ENCODE results near the gene C1orf167.

C1orf167 gene

GRCh38 chr1:11784256-11784992 lies 22.4 kb downstream of the C1orf167 start:
- DNase-seq (ENCODE audit: low read depth), result no peak

- DNase-seq (ENCODE audit: low read depth), result peak; percentile 30
These were observed 23.2 kb downstream of the C1orf167 start for GRCh38 chr1:11784993-11785769.

GRCh38 chr1:11786168-11786567 lies 24.2 kb downstream of the C1orf167 start:
- DNase-seq (ENCODE audit: low read depth), result no peak

- DNase-seq (ENCODE audit: low read depth), result no peak
These were observed 25.3 kb downstream of the C1orf167 start for GRCh38 chr1:11787251-11787803.

GRCh38 chr1:11787804-11788436 lies 25.9 kb downstream of the C1orf167 start:
- DNase-seq (ENCODE audit: low read depth), result no peak

GRCh38 chr1:11788549-11789053 lies 26.6 kb downstream of the C1orf167 start:
- no peak for DNase-seq (ENCODE audit: low read depth)

- no peak for DNase-seq (ENCODE audit: low read depth)
These were observed 27.4 kb downstream of the C1orf167 start for GRCh38 chr1:11789126-11790067.

- no peak for DNase-seq (ENCODE audit: low read depth)
These were observed 28.3 kb downstream of the C1orf167 start for GRCh38 chr1:11790101-11790879.

GRCh38 chr1:11790880-11791715 lies 29.1 kb downstream of the C1orf167 start:
- DNase-seq (ENCODE audit: low read depth), result no peak

GRCh38 chr1:11792106-11792505 lies 30.1 kb downstream of the C1orf167 start:
- DNase-seq (ENCODE audit: low read depth), result no peak

- DNase-seq (ENCODE audit: low read depth), result no peak
These were observed 31.8 kb downstream of the C1orf167 start for GRCh38 chr1:11793819-11794218.

- DNase-seq (ENCODE audit: low read depth), result no peak
These were observed 32.6 kb downstream of the C1orf167 start for GRCh38 chr1:11794446-11795237.

- no peak for DNase-seq (ENCODE audit: low read depth)
These were observed 33.4 kb downstream of the C1orf167 start for GRCh38 chr1:11795238-11795890.

GRCh38 chr1:11796036-11796828 lies 34.2 kb downstream of the C1orf167 start:
- DNase-seq (ENCODE audit: low read depth), result no peak

- DNase-seq (ENCODE audit: low read depth), result no peak
These were observed 35.7 kb downstream of the C1orf167 start for GRCh38 chr1:11797525-11798216.

GRCh38 chr1:11799099-11799498 lies 37.1 kb downstream of the C1orf167 start:
- no peak for DNase-seq (ENCODE audit: low read depth)

- DNase-seq (ENCODE audit: low read depth), result no peak
These were observed 37.9 kb downstream of the C1orf167 start for GRCh38 chr1:11799896-11800295.
